ENCODE results near the gene TPM4.
A peak's percentile ranks its signal among the peaks of the same experiment; 100 is the strongest.

TPM4 gene

DNA sequence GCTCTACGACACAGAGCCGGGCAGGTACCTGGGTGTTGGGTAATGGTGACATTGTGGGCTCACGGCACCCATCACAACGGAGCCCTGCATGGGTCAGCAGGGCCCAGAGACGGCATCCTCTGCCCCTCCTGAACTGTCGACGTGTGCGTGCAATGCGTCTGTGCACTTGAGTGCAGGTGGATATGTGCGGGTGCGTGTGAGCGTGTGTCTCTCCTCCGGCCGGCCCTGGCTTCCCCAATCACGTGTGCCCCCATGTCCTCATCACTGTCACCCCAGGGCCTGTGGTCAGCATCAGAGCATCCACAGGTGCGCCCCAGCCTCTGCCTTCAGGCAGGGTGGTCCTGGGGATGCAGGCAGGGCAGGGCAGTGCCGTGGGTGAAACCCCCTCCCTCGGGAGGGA is 37.2 kb upstream of the TPM4 start:
- DNase-seq (ENCODE audit: extremely low read depth, insufficient read length), result no peak
- no peak overlapping the region for H3K4me3 ChIP-seq (replicated peaks; ENCODE audit: low read depth, low read length)
- TF ChIP-seq, protein P1, sequence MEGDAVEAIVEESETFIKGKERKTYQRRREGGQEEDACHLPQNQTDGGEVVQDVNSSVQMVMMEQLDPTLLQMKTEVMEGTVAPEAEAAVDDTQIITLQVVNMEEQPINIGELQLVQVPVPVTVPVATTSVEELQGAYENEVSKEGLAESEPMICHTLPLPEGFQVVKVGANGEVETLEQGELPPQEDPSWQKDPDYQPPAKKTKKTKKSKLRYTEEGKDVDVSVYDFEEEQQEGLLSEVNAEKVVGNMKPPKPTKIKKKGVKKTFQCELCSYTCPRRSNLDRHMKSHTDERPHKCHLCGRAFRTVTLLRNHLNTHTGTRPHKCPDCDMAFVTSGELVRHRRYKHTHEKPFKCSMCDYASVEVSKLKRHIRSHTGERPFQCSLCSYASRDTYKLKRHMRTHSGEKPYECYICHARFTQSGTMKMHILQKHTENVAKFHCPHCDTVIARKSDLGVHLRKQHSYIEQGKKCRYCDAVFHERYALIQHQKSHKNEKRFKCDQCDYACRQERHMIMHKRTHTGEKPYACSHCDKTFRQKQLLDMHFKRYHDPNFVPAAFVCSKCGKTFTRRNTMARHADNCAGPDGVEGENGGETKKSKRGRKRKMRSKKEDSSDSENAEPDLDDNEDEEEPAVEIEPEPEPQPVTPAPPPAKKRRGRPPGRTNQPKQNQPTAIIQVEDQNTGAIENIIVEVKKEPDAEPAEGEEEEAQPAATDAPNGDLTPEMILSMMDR (IDR thresholded peaks at IDR 0.05; ENCODE audit: insufficient read depth, low read length, poor library complexity, severe bottlenecking), result no peak
- H3K27me3 ChIP-seq (replicated peaks; ENCODE audit: control insufficient read depth, insufficient read depth, low read length), result no peaks in the 10 kb centered on the region; the same call in none of the 2 replicates
- no peaks in the 10 kb centered on the region for H3K36me3 ChIP-seq (ENCODE audit: control insufficient read depth, insufficient read depth, low read length)

DNA sequence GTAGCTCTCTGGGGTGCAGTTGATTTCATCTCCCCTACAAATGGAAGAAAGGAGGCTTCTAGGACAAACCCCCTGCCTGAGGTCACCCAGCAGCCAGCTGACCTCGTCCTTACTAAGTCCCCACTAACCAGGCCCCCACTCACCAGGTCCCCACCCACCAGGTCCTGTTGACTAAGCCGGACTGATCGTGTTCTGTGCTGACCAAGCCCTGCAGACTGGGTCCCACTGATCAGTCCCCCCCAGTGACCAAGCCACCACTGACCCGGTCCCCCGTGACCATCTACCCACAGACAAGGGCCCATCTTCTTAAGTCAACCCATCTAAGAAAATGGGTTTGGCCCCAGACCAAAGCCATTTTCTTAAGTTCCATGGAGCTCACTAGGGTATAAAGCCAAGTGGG is 36.8 kb upstream of the TPM4 start:
- TF ChIP-seq, protein P1 (IDR thresholded peaks at IDR 0.05; ENCODE audit: insufficient read depth, low read length, poor library complexity, severe bottlenecking), result no peak
- no peaks in the 10 kb centered on the region; the same call in none of the 2 replicates for H3K27me3 ChIP-seq (replicated peaks; ENCODE audit: control insufficient read depth, insufficient read depth, low read length)
- no peaks in the 10 kb centered on the region for H3K36me3 ChIP-seq (ENCODE audit: control insufficient read depth, insufficient read depth, low read length)
- DNase-seq (ENCODE audit: extremely low read depth, insufficient read length), result no peak
- no peak overlapping the region for H3K4me3 ChIP-seq (replicated peaks; ENCODE audit: low read depth, low read length)

DNA sequence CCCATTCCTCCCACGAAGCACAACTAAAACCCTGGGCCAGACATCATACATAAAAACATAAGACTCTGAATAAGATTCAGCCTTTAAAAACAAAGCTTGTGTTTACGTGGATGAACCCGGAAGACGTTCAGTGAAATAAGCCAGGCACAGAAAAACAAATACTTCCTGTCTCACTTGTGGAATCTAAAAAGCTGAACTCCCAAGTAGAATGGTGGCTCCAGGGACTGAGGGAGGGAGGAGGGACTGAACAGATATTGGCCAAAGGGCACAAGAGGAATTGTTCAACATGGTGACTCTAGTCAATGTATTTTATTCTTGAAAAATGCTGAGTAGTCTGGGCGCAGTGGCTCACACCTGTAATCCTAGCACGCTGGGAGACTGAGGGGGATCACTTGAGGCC is 35.7 kb upstream of the TPM4 start:
- TF ChIP-seq, protein P1 (IDR thresholded peaks at IDR 0.05; ENCODE audit: insufficient read depth, low read length, poor library complexity, severe bottlenecking), result no peak
- DNase-seq (ENCODE audit: extremely low read depth, insufficient read length), result no peak
- H3K27me3 ChIP-seq (replicated peaks; ENCODE audit: control insufficient read depth, insufficient read depth, low read length), result no peaks in the 10 kb centered on the region; the same call in none of the 2 replicates
- no peak overlapping the region for H3K4me3 ChIP-seq (replicated peaks; ENCODE audit: low read depth, low read length)
- no peaks in the 10 kb centered on the region for H3K36me3 ChIP-seq (ENCODE audit: control insufficient read depth, insufficient read depth, low read length)

GRCh38 chr19:16041299-16041990 is 34.9 kb upstream of the TPM4 start:
- Histone ChIP-seq H3K36me3 (ENCODE audit: control insufficient read depth, insufficient read depth, low read length) (no peaks in the 10 kb centered on the region), H3K27me3 (replicated peaks; ENCODE audit: control insufficient read depth, insufficient read depth, low read length) (no peaks in the 10 kb centered on the region; the same call in none of the 2 replicates), H3K4me3 (replicated peaks; ENCODE audit: low read depth, low read length) (no peak overlapping the region)
- TF ChIP-seq, protein P1 (IDR thresholded peaks at IDR 0.05; ENCODE audit: insufficient read depth, low read length, poor library complexity, severe bottlenecking), result peak; percentile 97
- DNase-seq (ENCODE audit: extremely low read depth, insufficient read length), result peak; percentile 55

GRCh38 chr19:16041991-16042386 is 34.3 kb upstream of the TPM4 start:
- Histone ChIP-seq H3K4me3 (replicated peaks; ENCODE audit: low read depth, low read length) (no peak overlapping the region), H3K27me3 (replicated peaks; ENCODE audit: control insufficient read depth, insufficient read depth, low read length) (no peaks in the 10 kb centered on the region; the same call in none of the 2 replicates), H3K36me3 (ENCODE audit: control insufficient read depth, insufficient read depth, low read length) (no peaks in the 10 kb centered on the region)
- TF ChIP-seq, protein P1 (IDR thresholded peaks at IDR 0.05; ENCODE audit: insufficient read depth, low read length, poor library complexity, severe bottlenecking), result no peak
- no peak for DNase-seq (ENCODE audit: extremely low read depth, insufficient read length)

Measured in GM06990 (cell line).